GM12874 (cell line): Measurements from ENCODE around the gene ETV6.

Source experiments
- TF ChIP-seq, protein P1 (sequence below): IDR thresholded peaks from 2 replicates; pipeline ENCODE4 v1.5.1; 2011; ENCODE audit warnings: low read depth, mild to moderate bottlenecking, control low read depth, low read length, moderate library complexity; ENCODE audit not compliant: insufficient read depth

The ETV6 gene

DNA sequence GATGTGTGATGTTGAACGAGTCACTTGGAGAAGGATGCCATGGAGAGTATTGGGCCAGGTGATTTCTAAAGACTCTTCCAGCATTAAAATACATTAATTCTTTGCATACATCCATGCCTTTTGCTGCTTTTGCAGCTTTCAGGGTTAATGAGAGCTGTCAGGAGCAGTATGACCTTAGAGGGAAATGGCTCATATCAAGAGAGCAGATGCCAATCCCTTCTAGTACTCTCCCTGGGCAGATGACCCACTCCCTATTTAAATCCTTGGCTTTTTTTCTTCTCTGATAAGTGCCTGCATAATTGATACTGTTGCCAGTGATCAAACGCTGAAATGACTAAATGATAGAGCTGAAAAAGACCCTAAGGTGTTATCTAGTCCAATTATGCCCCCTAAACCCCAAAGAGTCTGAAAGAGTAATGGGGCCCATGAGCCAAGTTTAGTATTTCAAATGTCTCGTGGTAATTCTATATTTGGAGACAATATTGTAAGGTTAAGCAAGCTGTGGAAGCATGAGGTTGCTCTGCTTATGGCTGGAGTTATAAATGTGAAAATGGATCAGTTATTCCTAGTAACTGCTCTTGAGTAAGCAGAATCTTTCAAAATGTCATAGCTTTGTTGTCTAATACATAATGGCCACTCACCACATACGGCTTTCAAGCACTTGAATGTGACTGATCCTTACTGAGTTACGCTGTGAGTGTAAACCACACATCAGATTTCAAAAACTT is 137.3 kb downstream of the ETV6 start:
- TF ChIP-seq, protein P1, sequence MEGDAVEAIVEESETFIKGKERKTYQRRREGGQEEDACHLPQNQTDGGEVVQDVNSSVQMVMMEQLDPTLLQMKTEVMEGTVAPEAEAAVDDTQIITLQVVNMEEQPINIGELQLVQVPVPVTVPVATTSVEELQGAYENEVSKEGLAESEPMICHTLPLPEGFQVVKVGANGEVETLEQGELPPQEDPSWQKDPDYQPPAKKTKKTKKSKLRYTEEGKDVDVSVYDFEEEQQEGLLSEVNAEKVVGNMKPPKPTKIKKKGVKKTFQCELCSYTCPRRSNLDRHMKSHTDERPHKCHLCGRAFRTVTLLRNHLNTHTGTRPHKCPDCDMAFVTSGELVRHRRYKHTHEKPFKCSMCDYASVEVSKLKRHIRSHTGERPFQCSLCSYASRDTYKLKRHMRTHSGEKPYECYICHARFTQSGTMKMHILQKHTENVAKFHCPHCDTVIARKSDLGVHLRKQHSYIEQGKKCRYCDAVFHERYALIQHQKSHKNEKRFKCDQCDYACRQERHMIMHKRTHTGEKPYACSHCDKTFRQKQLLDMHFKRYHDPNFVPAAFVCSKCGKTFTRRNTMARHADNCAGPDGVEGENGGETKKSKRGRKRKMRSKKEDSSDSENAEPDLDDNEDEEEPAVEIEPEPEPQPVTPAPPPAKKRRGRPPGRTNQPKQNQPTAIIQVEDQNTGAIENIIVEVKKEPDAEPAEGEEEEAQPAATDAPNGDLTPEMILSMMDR, result no peak

GRCh38 chr12:11787437-11787836 is 138.0 kb downstream of the ETV6 start:
- TF ChIP-seq, protein P1, result no peak

GRCh38 chr12:11787933-11788849 is 138.7 kb downstream of the ETV6 start:
- TF ChIP-seq, protein P1, result no peak

GRCh38 chr12:11793921-11794710 is 144.6 kb downstream of the ETV6 start:
- TF ChIP-seq, protein P1, result no peak

DNA sequence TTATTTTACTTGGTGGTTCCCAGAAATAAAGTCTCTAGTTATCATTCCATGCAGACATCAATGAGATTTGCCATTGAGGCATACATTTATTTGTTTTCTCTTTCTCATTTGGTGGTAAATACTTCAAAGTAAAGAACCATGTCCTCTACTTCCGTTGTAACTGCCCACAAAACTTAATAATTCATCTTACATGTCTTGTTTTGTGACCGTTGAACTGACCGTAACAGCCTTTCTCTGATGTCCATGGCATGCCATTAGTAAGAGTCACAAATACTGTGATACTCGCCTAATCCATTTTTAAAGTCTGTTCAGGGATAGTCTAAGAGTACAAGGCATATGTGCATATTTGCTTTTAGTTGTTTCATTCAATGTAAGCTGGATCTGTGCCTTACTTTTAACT is 145.3 kb downstream of the ETV6 start:
- TF ChIP-seq, protein P1, result no peak

DNA sequence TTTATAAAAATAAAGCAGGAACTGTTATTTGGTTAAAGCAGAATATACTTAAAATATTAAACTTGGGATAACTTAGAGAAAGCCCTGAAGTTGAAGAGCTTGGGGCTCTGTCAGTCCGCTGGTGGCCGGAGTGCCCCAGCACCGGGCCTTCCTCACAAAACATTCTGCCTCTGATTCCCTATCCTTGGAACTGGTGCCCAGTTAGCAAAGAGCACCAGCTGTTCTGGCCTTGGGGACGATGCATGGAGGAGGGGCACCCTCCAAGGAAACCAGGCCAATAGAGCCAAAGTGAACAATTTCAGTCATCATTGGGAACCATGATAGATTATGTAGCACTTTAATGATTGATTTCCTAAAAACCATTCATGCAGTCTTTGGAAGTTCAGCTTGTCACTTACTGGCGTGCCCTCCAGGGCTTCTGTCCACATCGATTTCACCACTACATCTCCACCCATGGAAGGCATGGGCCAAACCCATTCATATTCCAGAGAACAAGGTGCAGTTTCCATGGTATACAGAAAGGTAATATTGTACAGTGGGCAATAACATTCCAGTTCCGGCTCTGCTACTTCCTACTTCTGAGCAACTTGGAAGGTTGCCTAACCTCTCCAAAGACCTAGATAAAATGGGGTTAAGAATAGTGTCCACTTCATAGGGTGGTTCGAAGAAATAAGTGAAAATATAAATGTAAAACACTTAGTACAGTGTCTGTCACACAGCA is 145.9 kb downstream of the ETV6 start:
- TF ChIP-seq, protein P1, result no peak
